Body of pancreas (tissue), 4 donors: Measurements from ENCODE around the gene CCSER1.

ENCODE experiments used
- POLR2A ChIP-seq, 3 donors: fragments of 450-650 bp; IDR thresholded peaks; one replicate each; pipeline ENCODE4 v1.6.1; 2016; ENCODE audit warnings: antibody characterized with exemption in 3 of 3, mild to moderate bottlenecking in 2 of 3
- TF ChIP-seq, protein P1 (sequence below), 7 experiments: fragments of 450-650 bp in 4 of 7; fragments of 200-600 bp in 3 of 7; sonication (generic) in 3 of 7; IDR thresholded peaks; one replicate each; pipeline ENCODE4 v1.5.1; 2016 to 2019; ENCODE audit warnings: antibody characterized with exemption in 7 of 7

DNA sequence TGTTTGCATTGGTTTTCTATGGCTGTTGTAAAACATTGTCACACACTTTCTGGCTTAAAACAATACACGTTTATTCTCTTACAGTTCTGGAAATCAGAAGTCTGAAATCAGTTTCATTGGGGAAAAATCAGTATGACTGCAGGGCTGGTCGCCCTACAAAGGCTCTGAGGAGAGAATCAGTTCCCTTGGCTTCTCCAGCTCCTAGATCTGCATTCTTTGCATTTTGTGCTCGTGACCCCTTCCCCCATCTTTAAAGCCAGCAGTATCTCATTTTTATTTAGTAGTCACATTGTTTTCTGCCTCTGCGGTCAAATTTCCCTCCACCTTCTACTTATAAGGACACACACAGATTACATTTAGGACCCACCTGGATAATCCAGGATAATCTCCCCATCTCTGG lies 1326.9 kb downstream of the CCSER1 start:
- no peak for TF ChIP-seq POLR2A (IDR thresholded peaks at IDR 0.05)
- TF ChIP-seq, protein P1, sequence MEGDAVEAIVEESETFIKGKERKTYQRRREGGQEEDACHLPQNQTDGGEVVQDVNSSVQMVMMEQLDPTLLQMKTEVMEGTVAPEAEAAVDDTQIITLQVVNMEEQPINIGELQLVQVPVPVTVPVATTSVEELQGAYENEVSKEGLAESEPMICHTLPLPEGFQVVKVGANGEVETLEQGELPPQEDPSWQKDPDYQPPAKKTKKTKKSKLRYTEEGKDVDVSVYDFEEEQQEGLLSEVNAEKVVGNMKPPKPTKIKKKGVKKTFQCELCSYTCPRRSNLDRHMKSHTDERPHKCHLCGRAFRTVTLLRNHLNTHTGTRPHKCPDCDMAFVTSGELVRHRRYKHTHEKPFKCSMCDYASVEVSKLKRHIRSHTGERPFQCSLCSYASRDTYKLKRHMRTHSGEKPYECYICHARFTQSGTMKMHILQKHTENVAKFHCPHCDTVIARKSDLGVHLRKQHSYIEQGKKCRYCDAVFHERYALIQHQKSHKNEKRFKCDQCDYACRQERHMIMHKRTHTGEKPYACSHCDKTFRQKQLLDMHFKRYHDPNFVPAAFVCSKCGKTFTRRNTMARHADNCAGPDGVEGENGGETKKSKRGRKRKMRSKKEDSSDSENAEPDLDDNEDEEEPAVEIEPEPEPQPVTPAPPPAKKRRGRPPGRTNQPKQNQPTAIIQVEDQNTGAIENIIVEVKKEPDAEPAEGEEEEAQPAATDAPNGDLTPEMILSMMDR (IDR thresholded peaks at IDR 0.05): no peak
